Neural cell (in vitro differentiated cells): ENCODE results near the gene TNF. TPM values are rescaled to one million over a fixed set of nuclear protein-coding genes. Genes with fewer than 3 reads are reported as not detected.
A peak's percentile ranks its signal among the peaks of the same experiment; 100 is the strongest.

Source experiments
- H2AFZ ChIP-seq: fragments of 200-600, 300-800 bp; sonication (generic), shearing (Covaris generic); 2 replicates; pipeline ENCODE4 v1.6.0; 2014; ENCODE audit warnings: low read depth, mild to moderate bottlenecking, antibody characterized with exemption, low read length, moderate library complexity
- H3F3A ChIP-seq: fragments of 200-600 bp; shearing (Covaris generic); 2 replicates; pipeline ENCODE4 v1.6.1; 2016; ENCODE audit warnings: mild to moderate bottlenecking, moderate library complexity, mixed read lengths, antibody characterized with exemption, low read length; ENCODE audit not compliant: insufficient read depth, poor library complexity, severe bottlenecking
- H3K27ac ChIP-seq: fragments of 200-600, 300-800 bp; sonication (generic), shearing (Covaris generic); 2 replicates; pipeline ENCODE4 v1.5.1; 2014; ENCODE audit warnings: mild to moderate bottlenecking, low read length, moderate library complexity
- H3K27me3 ChIP-seq: fragments of 300-800, 200-600 bp; sonication (generic), shearing (Covaris generic); 2 replicates; pipeline ENCODE4 v1.6.0; 2014; ENCODE audit warnings: mild to moderate bottlenecking, low read depth, low read length, moderate library complexity; ENCODE audit not compliant: insufficient read depth
- H3K36me3 ChIP-seq: fragments of 300-800, 200-600 bp; sonication (generic), shearing (Covaris generic); 2 replicates; pipeline ENCODE4 v1.5.1; 2014; ENCODE audit warnings: mild to moderate bottlenecking, antibody characterized with exemption, low read length, moderate library complexity; ENCODE audit not compliant: insufficient read depth
- H3K4me2 ChIP-seq: fragments of 300-800, 200-600 bp; sonication (generic), shearing (Covaris generic); 2 replicates; pipeline ENCODE4 v1.6.0; 2014; ENCODE audit warnings: mild to moderate bottlenecking, low read length
- H3K4me3 ChIP-seq: fragments of 300-800, 200-600 bp; sonication (generic), shearing (Covaris generic); 2 replicates; pipeline ENCODE4 v1.5.1; 2014; ENCODE audit warnings: mild to moderate bottlenecking, low read length, moderate library complexity
- H3K79me2 ChIP-seq: fragments of 200-600 bp; shearing (Covaris generic); replicated peaks from 2 replicates; pipeline ENCODE4 v1.6.0; 2014; ENCODE audit warnings: mild to moderate bottlenecking, low read length, moderate library complexity; ENCODE audit not compliant: insufficient read depth
- H3K9ac ChIP-seq: fragments of 300-800, 200-600 bp; sonication (generic), shearing (Covaris generic); 2 replicates; pipeline ENCODE4 v1.6.1; 2016; ENCODE audit warnings: mild to moderate bottlenecking, low read length, mixed read lengths
- H3K9me2 ChIP-seq: fragments of 200-600 bp; shearing (Covaris generic); 2 replicates; pipeline ENCODE4 v1.6.1; 2016; ENCODE audit warnings: mild to moderate bottlenecking, low read length, mixed read lengths; ENCODE audit not compliant: insufficient read depth
- H3K9me3 ChIP-seq: fragments of 200-600, 300-800 bp; sonication (generic), shearing (Covaris generic); 2 replicates; pipeline ENCODE4 v1.6.1; 2016; ENCODE audit warnings: mild to moderate bottlenecking, mixed run types, low read length, moderate library complexity, mixed read lengths
- H4K20me1 ChIP-seq: fragments of 200-600 bp; shearing (Covaris generic); 2 replicates; pipeline ENCODE4 v1.6.1; 2016; ENCODE audit warnings: mild to moderate bottlenecking, mixed run types; ENCODE audit not compliant: insufficient read depth
- CTCF ChIP-seq: fragments of 450-650 bp; IDR thresholded peaks from 2 replicates; pipeline ENCODE4 v1.5.1; 2014; ENCODE audit warnings: antibody characterized with exemption, mild to moderate bottlenecking, moderate library complexity; ENCODE audit not compliant: poor library complexity, severe bottlenecking
- EP300 ChIP-seq: fragments of 450-650 bp; conservative IDR thresholded peaks from 2 replicates; pipeline ENCODE4 v1.6.1; 2014; ENCODE audit warnings: antibody characterized with exemption, mild to moderate bottlenecking, moderate library complexity; ENCODE audit not compliant: poor library complexity, severe bottlenecking
- EZH2 ChIP-seq: fragments of 200-600, 300-800 bp; shearing (Covaris generic), sonication (generic); IDR thresholded peaks from 2 replicates; pipeline ENCODE4 v1.6.1; 2014; ENCODE audit warnings: antibody characterized with exemption, low read length, borderline replicate concordance, mild to moderate bottlenecking; ENCODE audit not compliant: insufficient read depth, poor library complexity, severe bottlenecking
- MXI1 ChIP-seq: fragments of 450-650 bp; conservative IDR thresholded peaks from 2 replicates; pipeline ENCODE4 v1.6.1; 2014; ENCODE audit warnings: antibody characterized with exemption, mild to moderate bottlenecking; ENCODE audit not compliant: poor library complexity, severe bottlenecking
- POLR2AphosphoS5 ChIP-seq: IDR thresholded peaks from 2 replicates; pipeline ENCODE4 v1.6.1; 2012
- RAD21 ChIP-seq: fragments of 450-650 bp; conservative IDR thresholded peaks from 2 replicates; pipeline ENCODE4 v1.6.1; 2014; ENCODE audit warnings: antibody characterized with exemption, mild to moderate bottlenecking, moderate library complexity
- SMC3 ChIP-seq: fragments of 450-650 bp; conservative IDR thresholded peaks from 2 replicates; pipeline ENCODE4 v1.6.1; 2014; ENCODE audit warnings: antibody characterized with exemption, mild to moderate bottlenecking, moderate library complexity; ENCODE audit not compliant: poor library complexity
- TAF1 ChIP-seq: IDR thresholded peaks from 2 replicates; pipeline ENCODE4 v1.6.1; 2012; ENCODE audit warnings: low read depth
- polyA plus RNA-seq: library from polyadenylated mRNA; depleted of rRNA; stranded (reverse); fragments of >200 nt; gene quantifications from 2 replicates; pipeline ENCODE4 v1.2.3, GENCODE V29; 2014
- TF ChIP-seq, protein P1 (sequence below): IDR thresholded peaks from 2 replicates; pipeline ENCODE4 v1.6.1; 2012; ENCODE audit warnings: borderline replicate concordance

Gene TNF
- polyA plus RNA-seq, 1 donor from 2014 or later = not detected

DNA sequence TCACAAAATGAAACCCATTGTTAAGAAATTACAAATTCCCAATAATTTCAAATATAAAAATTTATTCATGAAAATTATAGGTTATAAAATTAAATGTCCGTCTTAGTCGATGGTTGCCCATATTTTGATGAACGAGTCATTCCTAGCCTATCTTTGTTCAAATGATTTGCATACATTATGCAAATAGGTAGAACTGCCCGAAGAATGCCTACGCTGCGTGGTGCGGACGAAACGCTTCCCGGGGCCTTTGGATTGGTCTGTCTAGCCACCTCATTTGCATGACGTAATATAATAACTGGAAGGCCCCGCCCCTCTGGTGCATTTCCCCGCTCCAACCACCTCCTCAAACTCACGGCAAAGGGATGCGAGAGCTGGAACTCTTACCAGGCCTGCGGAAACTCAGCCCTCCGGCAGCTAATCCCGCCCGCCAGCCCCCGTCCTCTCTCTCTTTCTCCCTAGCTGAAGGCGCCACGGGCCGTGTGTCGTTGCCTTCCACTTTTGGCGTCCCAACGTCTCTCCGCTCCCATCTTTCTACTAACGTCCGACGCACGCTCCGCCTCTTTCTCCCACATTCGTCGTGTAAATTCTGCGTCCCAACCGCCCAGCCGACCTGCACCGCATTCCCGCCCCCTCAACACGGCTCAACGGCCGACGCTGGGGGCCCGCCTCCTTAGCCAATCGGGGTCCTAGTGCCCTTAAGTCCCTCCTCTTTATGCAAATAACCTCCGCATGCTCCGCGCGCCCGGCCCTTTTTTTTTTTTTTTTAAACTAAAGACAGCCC, 44.6 kb downstream of the TNF start:
- H3K36me3 ChIP-seq = no peaks in the 10 kb centered on the region
- H3K9me2 ChIP-seq = no peaks in the 10 kb centered on the region
- peaks cover 38% of the 10 kb centered on the region for H3K79me2 ChIP-seq
- peak overlapping the region; percentile 99 for H3K27ac ChIP-seq
- peak overlapping the region; percentile 17 for H3K4me2 ChIP-seq
- H3F3A ChIP-seq = no peaks in the 10 kb centered on the region
- H3K4me3 ChIP-seq = peak overlapping the region; percentile 93
- TF ChIP-seq CTCF (no peak), EP300 (peak; percentile 72), RAD21 (peak; percentile 43), MXI1 (peak; percentile 50), POLR2AphosphoS5 (peak; percentile 94), SMC3 (peak; percentile 51), EZH2 (no peak), TAF1 (peak; percentile 66)
- TF ChIP-seq, protein P1, sequence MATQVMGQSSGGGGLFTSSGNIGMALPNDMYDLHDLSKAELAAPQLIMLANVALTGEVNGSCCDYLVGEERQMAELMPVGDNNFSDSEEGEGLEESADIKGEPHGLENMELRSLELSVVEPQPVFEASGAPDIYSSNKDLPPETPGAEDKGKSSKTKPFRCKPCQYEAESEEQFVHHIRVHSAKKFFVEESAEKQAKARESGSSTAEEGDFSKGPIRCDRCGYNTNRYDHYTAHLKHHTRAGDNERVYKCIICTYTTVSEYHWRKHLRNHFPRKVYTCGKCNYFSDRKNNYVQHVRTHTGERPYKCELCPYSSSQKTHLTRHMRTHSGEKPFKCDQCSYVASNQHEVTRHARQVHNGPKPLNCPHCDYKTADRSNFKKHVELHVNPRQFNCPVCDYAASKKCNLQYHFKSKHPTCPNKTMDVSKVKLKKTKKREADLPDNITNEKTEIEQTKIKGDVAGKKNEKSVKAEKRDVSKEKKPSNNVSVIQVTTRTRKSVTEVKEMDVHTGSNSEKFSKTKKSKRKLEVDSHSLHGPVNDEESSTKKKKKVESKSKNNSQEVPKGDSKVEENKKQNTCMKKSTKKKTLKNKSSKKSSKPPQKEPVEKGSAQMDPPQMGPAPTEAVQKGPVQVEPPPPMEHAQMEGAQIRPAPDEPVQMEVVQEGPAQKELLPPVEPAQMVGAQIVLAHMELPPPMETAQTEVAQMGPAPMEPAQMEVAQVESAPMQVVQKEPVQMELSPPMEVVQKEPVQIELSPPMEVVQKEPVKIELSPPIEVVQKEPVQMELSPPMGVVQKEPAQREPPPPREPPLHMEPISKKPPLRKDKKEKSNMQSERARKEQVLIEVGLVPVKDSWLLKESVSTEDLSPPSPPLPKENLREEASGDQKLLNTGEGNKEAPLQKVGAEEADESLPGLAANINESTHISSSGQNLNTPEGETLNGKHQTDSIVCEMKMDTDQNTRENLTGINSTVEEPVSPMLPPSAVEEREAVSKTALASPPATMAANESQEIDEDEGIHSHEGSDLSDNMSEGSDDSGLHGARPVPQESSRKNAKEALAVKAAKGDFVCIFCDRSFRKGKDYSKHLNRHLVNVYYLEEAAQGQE = peak; percentile 94
- H3K9ac ChIP-seq = peak overlapping the region; percentile 100
- no peaks in the 10 kb centered on the region for H3K9me3 ChIP-seq
- no peaks in the 10 kb centered on the region for H3K27me3 ChIP-seq
- peak overlapping the region; percentile 19 for H2AFZ ChIP-seq
- H4K20me1 ChIP-seq = no peaks in the 10 kb centered on the region

- Histone ChIP-seq H3K27me3 (no peaks in the 10 kb centered on the region), H3K9me3 (no peaks in the 10 kb centered on the region), H2AFZ (peak within 1 kb of the TSS; percentile 88), H3K9ac (peak within 1 kb of the TSS; percentile 100), H4K20me1 (no peaks in the 10 kb centered on the region), H3K36me3 (peaks cover 2% of the 10 kb centered on the region), H3K27ac (peak within 1 kb of the TSS; percentile 99), H3K9me2 (no peaks in the 10 kb centered on the region), H3F3A (no peaks in the 10 kb centered on the region), H3K4me2 (peak within 1 kb of the TSS; percentile 100), H3K79me2 (peaks cover 41% of the 10 kb centered on the region), H3K4me3 (peak within 1 kb of the TSS; percentile 93)
- TF ChIP-seq, protein P1 = peak; percentile 88
- TF ChIP-seq POLR2AphosphoS5 = peak; percentile 69
- TF ChIP-seq RAD21 = peak; percentile 15
- TF ChIP-seq EZH2 = no peak
- TF ChIP-seq TAF1 = peak; percentile 85
- TF ChIP-seq EP300 = no peak
- no peak for TF ChIP-seq MXI1
- TF ChIP-seq CTCF = no peak
- TF ChIP-seq SMC3 = no peak
These were observed 45.4 kb downstream of the TNF start, which contains the start of gene PRRC2A for GRCh38 chr6:31620586-31621319. PRRC2A (plus strand) TSS chr6:31620715; CDS start chr6:31622790, 2,075 bp downstream.
